OCI-LY3 (cell line): ENCODE data around the gene LRCH3.

ENCODE experiments used
- H2AFZ ChIP-seq: fragments of 200-600, 300-600 bp; shearing (Covaris generic); 2 replicates; pipeline ENCODE4 v1.6.0; 2014; ENCODE audit warnings: antibody characterized with exemption, low read depth, low read length
- H3K27ac ChIP-seq: fragments of 200-600, 300-600 bp; sonication (generic); 2 replicates; pipeline ENCODE4 v1.5.1; 2014; ENCODE audit warnings: mild to moderate bottlenecking, low read length, moderate library complexity, mixed read lengths
- H3K27me3 ChIP-seq: fragments of 200-600, 300-600 bp; sonication (generic); 2 replicates; pipeline ENCODE4 v1.6.1; 2014; ENCODE audit warnings: low read depth, low read length, mixed read lengths
- H3K36me3 ChIP-seq: fragments of 200-600, 300-600 bp; sonication (generic); replicated peaks from 2 replicates; pipeline ENCODE3; 2014; ENCODE audit warnings: low read depth, low read length, mixed read lengths
- H3K4me1 ChIP-seq: fragments of 300-600, 200-600 bp; sonication (generic); 2 replicates; pipeline ENCODE4 v1.6.1; 2014; ENCODE audit warnings: low read length, mixed read lengths
- H3K4me2 ChIP-seq: fragments of 200-600, 300-600 bp; sonication (generic); 2 replicates; pipeline ENCODE4 v1.6.1; 2014; ENCODE audit warnings: low read length, mixed read lengths
- H3K4me3 ChIP-seq: fragments of 300-600, 200-600 bp; sonication (generic); 2 replicates; pipeline ENCODE4 v1.5.1; 2014; ENCODE audit warnings: antibody characterized with exemption, mild to moderate bottlenecking, low read length, moderate library complexity
- H3K79me2 ChIP-seq: fragments of 300-600, 200-600 bp; shearing (Covaris generic); 2 replicates; pipeline ENCODE4 v1.6.1; 2014; ENCODE audit warnings: mild to moderate bottlenecking, low read length, mixed read lengths
- H3K9ac ChIP-seq: fragments of 300-600, 200-600 bp; shearing (Covaris generic); 2 replicates; pipeline ENCODE4 v1.6.0; 2014; ENCODE audit warnings: mild to moderate bottlenecking, low read length, moderate library complexity
- H3K9me3 ChIP-seq: fragments of 200-600, 300-600 bp; shearing (Covaris generic); 2 replicates; pipeline ENCODE4 v1.6.1; 2014; ENCODE audit warnings: low read length, mixed read lengths; ENCODE audit not compliant: insufficient read depth
- H4K20me1 ChIP-seq: fragments of 200-600, 300-600 bp; sonication (generic); 2 replicates; pipeline ENCODE4 v1.6.1; 2016; ENCODE audit warnings: low read length, mixed read lengths; ENCODE audit not compliant: insufficient read depth
- CTCF ChIP-seq: fragments of 200-600, 300-600 bp; sonication (generic); IDR thresholded peaks from 2 replicates; pipeline ENCODE4 v1.5.1; 2014; ENCODE audit warnings: antibody characterized with exemption, low read length, low read depth
- EZH2phosphoT487 ChIP-seq: fragments of 200-600 bp; shearing (Covaris generic); IDR thresholded peaks from 2 replicates; pipeline ENCODE4 v1.6.1; 2018; ENCODE audit warnings: antibody characterized with exemption, mixed run types, low read depth

LRCH3 gene

GRCh38 chr3:197795200-197795599, 4.1 kb downstream of the LRCH3 start:
- Histone ChIP-seq H2AFZ (no peak overlapping the region), H3K4me2 (no peak overlapping the region), H3K4me1 (peaks cover 31% of the 10 kb centered on the region), H3K9me3 (no peaks in the 10 kb centered on the region), H3K9ac (no peak overlapping the region), H3K79me2 (peaks cover 87% of the 10 kb centered on the region), H3K4me3 (no peak overlapping the region), H4K20me1 (peaks cover 53% of the 10 kb centered on the region), H3K27ac (no peak overlapping the region), H3K36me3 (no peaks in the 10 kb centered on the region), H3K27me3 (no peaks in the 10 kb centered on the region)
- TF ChIP-seq CTCF = no peak
- TF ChIP-seq EZH2phosphoT487 = no peak

- Histone ChIP-seq H3K4me2 (no peak overlapping the region), H3K27me3 (no peaks in the 10 kb centered on the region), H4K20me1 (peaks cover 56% of the 10 kb centered on the region), H3K36me3 (no peaks in the 10 kb centered on the region), H3K4me1 (peaks cover 28% of the 10 kb centered on the region), H2AFZ (no peak overlapping the region), H3K9me3 (no peaks in the 10 kb centered on the region), H3K27ac (no peak overlapping the region), H3K4me3 (no peak overlapping the region), H3K9ac (no peak overlapping the region), H3K79me2 (peaks cover 90% of the 10 kb centered on the region)
- TF ChIP-seq EZH2phosphoT487 = no peak
Observed at GRCh38 chr3:197796087-197796486, 5.0 kb downstream of the LRCH3 start.

GRCh38 chr3:197798863-197799262, 7.8 kb downstream of the LRCH3 start:
- H3K9me3 ChIP-seq = no peaks in the 10 kb centered on the region
- H3K36me3 ChIP-seq = no peaks in the 10 kb centered on the region
- no peaks in the 10 kb centered on the region for H3K27me3 ChIP-seq
- H3K4me3 ChIP-seq = no peak overlapping the region
- H3K79me2 ChIP-seq = peaks cover 89% of the 10 kb centered on the region
- H3K27ac ChIP-seq = no peak overlapping the region
- TF ChIP-seq CTCF (no peak), EZH2phosphoT487 (no peak)
- peaks cover 22% of the 10 kb centered on the region for H3K4me1 ChIP-seq
- no peak overlapping the region for H3K9ac ChIP-seq
- no peak overlapping the region for H2AFZ ChIP-seq
- H3K4me2 ChIP-seq = no peak overlapping the region
- peaks cover 72% of the 10 kb centered on the region for H4K20me1 ChIP-seq

GRCh38 chr3:197800379-197800778, 9.3 kb downstream of the LRCH3 start:
- Histone ChIP-seq H3K9ac (no peak overlapping the region), H3K79me2 (peaks cover 86% of the 10 kb centered on the region), H3K27me3 (no peaks in the 10 kb centered on the region), H3K4me1 (peaks cover 16% of the 10 kb centered on the region), H3K9me3 (no peaks in the 10 kb centered on the region), H3K4me3 (no peak overlapping the region), H3K27ac (no peak overlapping the region), H3K4me2 (no peak overlapping the region), H3K36me3 (no peaks in the 10 kb centered on the region), H4K20me1 (peaks cover 66% of the 10 kb centered on the region), H2AFZ (no peak overlapping the region)
- TF ChIP-seq CTCF (no peak), EZH2phosphoT487 (no peak)
